Measurements from ENCODE around the gene MXRA5.

- TF ChIP-seq SAP30 (IDR thresholded peaks at IDR 0.05; ENCODE audit: borderline replicate concordance, insufficient read depth, low read depth, low read length, poor library complexity, severe bottlenecking) (no peak), RCOR1 (IDR thresholded peaks at IDR 0.05; ENCODE audit: borderline replicate concordance in 1 of 2, low read depth in 2 of 2, low read length in 2 of 2) (no peak), REST (IDR thresholded peaks at IDR 0.05; ENCODE audit: borderline replicate concordance) (no peak), REST (CRISPR knock-in tag; IDR thresholded peaks at IDR 0.05; ENCODE audit: low read depth) (no peak), FOXK2 (conservative IDR thresholded peaks at IDR 0.05 in 1 of 2, IDR thresholded peaks at IDR 0.05 in 1 of 2; ENCODE audit: low read depth in 2 of 2) (no peak), ZNF644 (tag; IDR thresholded peaks at IDR 0.05; ENCODE audit: low read depth) (no peak), KAT2B (IDR thresholded peaks at IDR 0.05; ENCODE audit: low read depth, low read length) (no peak), MAX (CRISPR knock-in tag; IDR thresholded peaks at IDR 0.05) (no peak), ETV5 (CRISPR knock-in tag; IDR thresholded peaks at IDR 0.05; ENCODE audit: low read depth) (no peak)
Observed at GRCh38 chrX:3374108-3374800, 27.8 kb upstream of the MXRA5 start.
